ENCODE data around the gene WWOX. TPM values are rescaled to one million over a fixed set of nuclear protein-coding genes. Genes with fewer than 3 reads are reported as not detected.

WWOX gene
- polyA plus RNA-seq, 1 donor from 2014 or later: 25.6 TPM

DNA sequence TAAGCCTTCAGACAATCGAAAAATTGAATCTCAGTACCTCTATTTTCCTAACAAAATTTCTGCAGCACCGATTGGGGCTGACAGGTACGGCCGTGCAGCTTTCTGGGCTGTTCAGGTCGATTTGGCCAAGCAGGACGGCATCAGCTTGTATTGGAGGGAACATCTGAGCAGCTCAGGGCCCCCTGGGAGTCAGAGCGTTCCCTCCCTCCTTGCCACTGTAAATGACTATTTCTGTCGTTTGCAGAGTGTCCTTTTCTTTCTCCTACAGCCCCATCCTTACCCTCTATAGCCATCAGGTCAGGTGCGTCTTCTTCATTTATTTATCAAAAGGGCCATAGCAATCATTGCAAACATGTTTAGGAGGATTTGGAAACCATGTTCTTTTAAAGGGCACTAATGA, 731.1 kb downstream of the WWOX start:
- Histone ChIP-seq H3K9ac (ENCODE audit: low read length) (no peak overlapping the region), H3K4me3 (ENCODE audit: low read length) (no peak overlapping the region), H3K9me2 (ENCODE audit: insufficient read depth, low read length) (no peaks in the 10 kb centered on the region), H3F3A (ENCODE audit: insufficient read depth, low read length, poor library complexity, severe bottlenecking) (no peaks in the 10 kb centered on the region), H3K4me2 (ENCODE audit: low read length) (no peak overlapping the region), H3K79me2 (replicated peaks; ENCODE audit: insufficient read depth, low read length) (no peaks in the 10 kb centered on the region), H3K27ac (ENCODE audit: low read length) (no peak overlapping the region), H4K20me1 (ENCODE audit: insufficient read depth) (no peaks in the 10 kb centered on the region), H3K27me3 (ENCODE audit: insufficient read depth, low read depth, low read length) (no peaks in the 10 kb centered on the region), H3K9me3 (ENCODE audit: low read length) (no peaks in the 10 kb centered on the region), H2AFZ (ENCODE audit: low read depth, low read length) (no peak overlapping the region), H3K36me3 (ENCODE audit: insufficient read depth, low read length) (no peaks in the 10 kb centered on the region)
- no peak for TF ChIP-seq RAD21 (conservative IDR thresholded peaks at IDR 0.05)
- TF ChIP-seq EZH2 (IDR thresholded peaks at IDR 0.05; ENCODE audit: borderline replicate concordance, insufficient read depth, low read length, poor library complexity, severe bottlenecking): no peak
- no peak for TF ChIP-seq CTCF (IDR thresholded peaks at IDR 0.05; ENCODE audit: poor library complexity, severe bottlenecking)

DNA sequence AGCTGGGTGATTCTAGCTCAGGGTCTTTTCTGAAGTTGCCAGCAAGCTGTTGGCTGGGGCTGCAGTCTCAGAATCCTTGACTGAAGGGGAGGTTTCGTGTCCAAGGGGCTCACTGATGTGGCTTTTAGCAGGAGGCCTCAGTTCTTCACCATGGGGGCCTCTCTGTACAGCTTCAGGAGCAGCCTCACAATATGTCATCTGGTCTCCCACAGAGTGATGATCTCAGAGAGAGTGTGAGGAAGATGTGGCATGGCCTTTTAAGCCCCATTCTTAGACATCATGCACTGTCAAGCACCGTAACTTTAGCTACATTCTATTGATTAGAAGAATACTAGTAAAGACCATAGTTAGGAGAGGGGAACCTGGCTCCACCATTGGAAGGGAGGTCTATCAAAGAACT, 732.6 kb downstream of the WWOX start:
- Histone ChIP-seq H3K79me2 (replicated peaks; ENCODE audit: insufficient read depth, low read length) (no peaks in the 10 kb centered on the region), H3K27me3 (ENCODE audit: insufficient read depth, low read depth, low read length) (no peaks in the 10 kb centered on the region), H3F3A (ENCODE audit: insufficient read depth, low read length, poor library complexity, severe bottlenecking) (no peaks in the 10 kb centered on the region), H3K9ac (ENCODE audit: low read length) (no peak overlapping the region), H4K20me1 (ENCODE audit: insufficient read depth) (no peaks in the 10 kb centered on the region), H3K4me2 (ENCODE audit: low read length) (no peak overlapping the region), H3K4me3 (ENCODE audit: low read length) (no peak overlapping the region), H2AFZ (ENCODE audit: low read depth, low read length) (no peak overlapping the region), H3K9me2 (ENCODE audit: insufficient read depth, low read length) (no peaks in the 10 kb centered on the region), H3K36me3 (ENCODE audit: insufficient read depth, low read length) (no peaks in the 10 kb centered on the region), H3K27ac (ENCODE audit: low read length) (no peak overlapping the region), H3K9me3 (ENCODE audit: low read length) (no peaks in the 10 kb centered on the region)
- TF ChIP-seq CTCF (IDR thresholded peaks at IDR 0.05; ENCODE audit: poor library complexity, severe bottlenecking) (no peak), EP300 (conservative IDR thresholded peaks at IDR 0.05; ENCODE audit: poor library complexity, severe bottlenecking) (no peak), SMC3 (conservative IDR thresholded peaks at IDR 0.05; ENCODE audit: poor library complexity) (no peak), RAD21 (conservative IDR thresholded peaks at IDR 0.05) (no peak)
- TF ChIP-seq, protein P1, sequence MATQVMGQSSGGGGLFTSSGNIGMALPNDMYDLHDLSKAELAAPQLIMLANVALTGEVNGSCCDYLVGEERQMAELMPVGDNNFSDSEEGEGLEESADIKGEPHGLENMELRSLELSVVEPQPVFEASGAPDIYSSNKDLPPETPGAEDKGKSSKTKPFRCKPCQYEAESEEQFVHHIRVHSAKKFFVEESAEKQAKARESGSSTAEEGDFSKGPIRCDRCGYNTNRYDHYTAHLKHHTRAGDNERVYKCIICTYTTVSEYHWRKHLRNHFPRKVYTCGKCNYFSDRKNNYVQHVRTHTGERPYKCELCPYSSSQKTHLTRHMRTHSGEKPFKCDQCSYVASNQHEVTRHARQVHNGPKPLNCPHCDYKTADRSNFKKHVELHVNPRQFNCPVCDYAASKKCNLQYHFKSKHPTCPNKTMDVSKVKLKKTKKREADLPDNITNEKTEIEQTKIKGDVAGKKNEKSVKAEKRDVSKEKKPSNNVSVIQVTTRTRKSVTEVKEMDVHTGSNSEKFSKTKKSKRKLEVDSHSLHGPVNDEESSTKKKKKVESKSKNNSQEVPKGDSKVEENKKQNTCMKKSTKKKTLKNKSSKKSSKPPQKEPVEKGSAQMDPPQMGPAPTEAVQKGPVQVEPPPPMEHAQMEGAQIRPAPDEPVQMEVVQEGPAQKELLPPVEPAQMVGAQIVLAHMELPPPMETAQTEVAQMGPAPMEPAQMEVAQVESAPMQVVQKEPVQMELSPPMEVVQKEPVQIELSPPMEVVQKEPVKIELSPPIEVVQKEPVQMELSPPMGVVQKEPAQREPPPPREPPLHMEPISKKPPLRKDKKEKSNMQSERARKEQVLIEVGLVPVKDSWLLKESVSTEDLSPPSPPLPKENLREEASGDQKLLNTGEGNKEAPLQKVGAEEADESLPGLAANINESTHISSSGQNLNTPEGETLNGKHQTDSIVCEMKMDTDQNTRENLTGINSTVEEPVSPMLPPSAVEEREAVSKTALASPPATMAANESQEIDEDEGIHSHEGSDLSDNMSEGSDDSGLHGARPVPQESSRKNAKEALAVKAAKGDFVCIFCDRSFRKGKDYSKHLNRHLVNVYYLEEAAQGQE (IDR thresholded peaks at IDR 0.05; ENCODE audit: borderline replicate concordance): no peak

All from neural cell (in vitro differentiated cells).